NCI-H2029 (cell line): ENCODE results near the gene GSK3B.
"Not testable (repeated sequence)": the region's sequence is repeated elsewhere in the genome, so short reads cannot be mapped to it uniquely, and the experiment has no call there.

Source experiments
- DNase-seq: peaks from one replicate; lab custom pipeline; 2025; lab: John Stamatoyannopoulos, UW

Gene GSK3B

GRCh38 chr3:120053647-120054046 lies 40.6 kb downstream of the GSK3B start:
- not testable (repeated sequence) for DNase-seq

DNA sequence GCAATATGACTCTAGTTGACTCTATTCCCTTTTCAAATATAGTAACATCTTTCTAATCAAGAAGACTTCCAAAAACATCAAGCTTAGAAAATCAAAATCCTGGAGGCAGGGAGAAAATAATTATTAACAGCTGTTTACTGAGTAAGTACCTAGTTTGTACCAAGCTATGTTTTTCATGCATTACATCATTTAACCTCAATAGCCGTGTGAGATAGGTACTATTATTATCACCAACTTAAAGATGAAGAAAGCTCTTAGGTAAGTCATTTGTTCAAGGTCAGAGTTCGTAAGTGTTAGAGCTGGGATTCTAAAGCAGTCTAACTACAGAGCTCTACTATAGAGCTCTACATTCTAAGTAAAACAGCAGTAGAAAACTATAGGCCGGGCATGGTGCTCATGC lies 41.6 kb downstream of the GSK3B start:
- DNase-seq = no peak

DNA sequence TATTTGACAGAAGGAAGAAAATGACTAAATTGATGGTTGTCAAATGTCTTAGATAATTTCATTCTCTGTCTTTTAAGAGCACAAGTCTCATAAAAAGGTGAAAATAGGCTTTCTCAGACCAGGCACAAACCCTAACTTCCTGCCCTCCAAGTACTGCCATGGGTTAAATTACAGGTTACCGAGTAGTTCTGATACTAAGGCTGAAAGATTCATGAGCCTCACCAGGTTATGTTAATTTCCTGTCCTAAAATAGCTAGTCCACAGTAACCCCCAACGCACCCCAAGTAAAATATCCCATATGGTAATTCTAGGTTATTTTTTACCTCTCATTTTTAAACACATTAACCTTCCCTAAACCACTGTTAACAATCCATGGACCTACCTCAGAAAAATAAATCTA lies 42.0 kb downstream of the GSK3B start:
- DNase-seq = no peak

DNA sequence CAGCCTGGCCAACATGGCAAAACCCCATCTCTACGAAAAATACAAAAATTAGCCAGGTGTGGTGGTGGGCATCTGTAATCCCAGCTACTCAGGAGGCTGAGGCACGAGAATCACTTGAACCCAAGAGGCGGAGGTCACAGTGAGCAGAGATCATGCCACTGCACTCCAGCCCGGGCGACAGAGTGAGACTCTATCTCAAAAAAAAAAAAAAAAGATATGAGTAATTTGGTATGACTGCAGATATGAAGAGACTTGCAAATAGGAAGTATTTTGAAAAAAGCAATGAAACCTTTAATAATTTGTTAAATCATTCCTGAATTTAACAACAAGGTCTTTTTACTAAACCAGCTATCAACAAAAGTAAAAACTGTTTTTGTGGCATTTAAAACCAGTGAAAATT lies 42.7 kb downstream of the GSK3B start:
- DNase-seq = not testable (repeated sequence)

GRCh38 chr3:120049881-120050539 lies 44.2 kb downstream of the GSK3B start:
- no peak for DNase-seq

- DNase-seq = no peak
Observed at GRCh38 chr3:120049072-120049471, 45.2 kb downstream of the GSK3B start.

GRCh38 chr3:120048355-120049041 lies 45.7 kb downstream of the GSK3B start:
- DNase-seq = no peak

- DNase-seq = no peak
Observed at GRCh38 chr3:120047686-120048085, 46.6 kb downstream of the GSK3B start.

GRCh38 chr3:120040813-120041377 lies 53.4 kb downstream of the GSK3B start:
- DNase-seq = no peak

- DNase-seq = no peak
Observed at GRCh38 chr3:120039642-120040610, 54.3 kb downstream of the GSK3B start.

DNA sequence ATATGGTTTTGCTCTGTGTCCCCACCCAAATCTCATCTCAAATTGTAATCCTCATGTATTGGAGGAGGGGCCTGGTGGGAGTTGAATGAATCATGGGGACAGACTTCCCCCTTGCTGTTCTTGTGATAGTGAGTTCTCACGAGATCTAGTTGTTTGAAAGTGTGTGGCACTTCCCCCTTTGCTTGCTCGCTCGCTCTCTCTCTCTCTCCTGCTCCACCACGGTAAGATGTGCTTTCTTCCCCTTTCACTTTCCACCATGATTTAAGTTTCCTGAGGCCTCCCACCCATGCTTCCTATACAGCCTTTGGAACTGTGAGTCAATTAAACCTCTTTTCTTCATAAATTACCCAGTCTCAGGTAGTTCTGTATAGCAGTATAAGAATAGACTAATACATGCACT lies 60.7 kb downstream of the GSK3B start:
- no peak for DNase-seq

DNA sequence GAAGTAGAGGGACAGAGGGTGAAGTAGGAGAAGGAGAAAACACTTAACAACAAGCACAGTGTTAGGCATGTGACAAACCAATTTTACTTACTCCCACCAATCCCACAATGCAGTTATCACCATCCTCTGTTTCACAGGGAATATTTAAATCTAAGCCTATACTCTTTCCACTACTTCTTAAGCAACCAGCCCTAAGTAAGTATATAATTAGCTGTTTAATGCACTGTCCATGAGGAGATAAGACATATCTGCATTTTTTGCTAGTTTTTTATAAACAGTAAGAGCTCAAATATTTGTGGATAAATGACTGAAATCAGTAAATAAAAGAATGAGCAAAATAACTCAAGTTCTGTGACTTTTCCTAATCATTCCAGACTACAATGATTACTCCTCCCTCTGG lies 62.7 kb downstream of the GSK3B start:
- DNase-seq = no peak

- DNase-seq = no peak
Observed at GRCh38 chr3:120029749-120030148, 64.5 kb downstream of the GSK3B start.

DNA sequence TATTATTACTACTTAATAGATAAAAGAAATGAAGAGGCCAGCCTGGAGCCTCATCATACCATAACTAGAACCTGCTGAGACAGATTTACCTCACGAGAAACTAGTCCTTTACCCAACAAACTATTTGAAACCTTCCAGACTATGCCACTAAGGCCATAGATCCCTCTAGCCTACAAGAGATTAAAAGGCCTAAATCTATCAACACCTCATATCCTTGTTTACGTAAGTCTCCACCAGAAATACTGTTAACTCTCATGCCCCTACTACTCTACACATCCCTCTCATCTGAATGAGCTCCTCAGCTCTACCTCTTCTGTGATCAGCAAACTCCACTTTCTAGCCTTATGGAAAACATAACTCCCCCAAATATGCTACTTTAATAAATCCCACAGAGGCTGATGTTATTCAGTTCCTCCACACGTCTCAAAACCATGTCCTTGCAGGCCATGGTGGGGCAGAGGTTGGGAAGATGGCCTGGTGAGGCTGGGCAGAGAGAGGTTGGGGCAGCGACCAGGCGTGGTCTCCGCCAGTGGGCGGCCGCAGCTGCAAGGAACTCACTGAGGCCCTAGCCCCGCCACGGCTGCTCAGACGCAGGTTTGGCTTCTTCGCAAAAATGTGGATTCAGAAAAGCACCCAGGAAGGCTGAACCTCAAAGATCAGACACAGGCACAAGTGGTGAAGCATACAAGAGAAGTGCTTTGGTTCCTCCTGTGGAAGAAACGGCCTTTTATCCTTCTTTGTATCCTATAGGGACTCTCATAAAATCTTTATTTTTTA lies 65.8 kb downstream of the GSK3B start:
- no peak for DNase-seq

GRCh38 chr3:120027226-120027625 lies 67.0 kb downstream of the GSK3B start:
- DNase-seq = no peak

- DNase-seq = no peak
Observed at GRCh38 chr3:120025520-120025919, 68.7 kb downstream of the GSK3B start.

DNA sequence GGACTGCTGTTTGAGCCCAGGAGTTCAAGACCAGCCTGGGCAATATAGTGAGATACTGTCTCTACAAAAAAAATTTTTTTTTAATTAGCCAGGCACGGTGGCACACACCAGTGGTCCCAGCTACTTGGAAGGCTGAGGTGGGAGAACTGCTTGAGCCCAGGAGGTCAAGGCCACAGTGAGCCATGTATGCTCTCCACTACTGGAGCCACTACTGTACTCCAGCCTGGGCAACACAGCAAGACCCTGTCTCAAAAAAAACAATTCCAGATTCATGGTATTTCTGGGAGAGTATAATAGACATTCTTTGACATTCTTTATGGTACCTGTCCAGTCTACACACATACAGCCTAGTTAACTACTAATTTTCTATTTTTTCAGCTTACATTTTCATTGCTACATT lies 70.1 kb downstream of the GSK3B start:
- no peak for DNase-seq

GRCh38 chr3:120022729-120023128 lies 71.5 kb downstream of the GSK3B start:
- no peak for DNase-seq

- no peak for DNase-seq
Observed at GRCh38 chr3:120021523-120021922, 72.7 kb downstream of the GSK3B start.

- no peak for DNase-seq
Observed at GRCh38 chr3:120018299-120018698, 75.9 kb downstream of the GSK3B start.

DNA sequence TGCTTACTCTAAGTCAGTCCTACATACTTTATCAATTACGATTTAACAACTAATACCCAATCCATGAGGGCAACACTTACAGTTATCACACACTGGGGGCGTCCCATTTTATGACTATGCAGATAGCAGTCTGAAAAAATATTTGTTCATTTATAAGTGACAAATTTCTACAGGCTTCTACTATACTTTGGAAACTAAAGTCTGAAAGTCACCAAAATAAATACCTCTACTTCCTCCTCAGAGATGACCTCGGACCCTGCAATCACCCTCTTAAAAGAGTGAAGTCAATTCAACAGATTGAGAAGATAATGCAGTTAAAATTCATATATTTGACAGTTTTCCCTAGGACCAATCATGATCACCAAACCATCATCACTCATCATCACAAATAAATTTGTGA lies 76.6 kb downstream of the GSK3B start:
- no peak for DNase-seq

DNA sequence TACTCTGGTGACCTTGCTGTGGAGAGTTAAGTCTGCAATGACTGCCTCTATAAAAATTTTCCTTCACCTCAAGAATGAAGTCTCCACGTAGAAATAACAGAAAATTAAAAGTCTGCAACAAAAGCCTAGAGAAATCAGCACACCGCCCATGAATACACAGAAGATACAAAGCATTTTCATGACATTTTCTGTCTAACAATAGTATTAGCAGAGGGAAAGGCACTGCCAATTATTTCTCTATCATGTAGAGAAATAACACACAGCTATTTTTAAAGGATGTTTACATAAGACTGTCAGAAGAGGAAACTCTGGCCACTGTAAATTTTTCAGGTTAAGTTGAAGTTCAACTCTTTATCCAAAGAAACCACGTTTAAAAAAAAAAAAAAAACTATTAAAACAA lies 80.8 kb downstream of the GSK3B start:
- no peak for DNase-seq
